Mesenchymal stem cell (in vitro differentiated cells and primary cell): ENCODE results near the gene CHMP1A.

ENCODE experiments used
- DNase-seq: peaks from one replicate; pipeline ENCODE4 v3.0.0-alpha.2; 2013
- H2AFZ ChIP-seq: one replicate; pipeline ENCODE4 v1.6.1; 2013; ENCODE audit warnings: low read depth, mild to moderate bottlenecking, control low read depth, inconsistent platforms, low read length, moderate library complexity
- H2AK5ac ChIP-seq: 2 replicates; pipeline ENCODE4 v1.6.1; 2013; ENCODE audit warnings: low read length, moderate library complexity, mild to moderate bottlenecking, inconsistent platforms; ENCODE audit not compliant: severe bottlenecking
- H2BK120ac ChIP-seq: one replicate; pipeline ENCODE4 v1.6.1; 2013; ENCODE audit warnings: low read depth, mild to moderate bottlenecking, inconsistent platforms, low read length, moderate library complexity
- H2BK12ac ChIP-seq, 2 experiments: one replicate each; pipeline ENCODE4 v1.6.1; 2013; ENCODE audit warnings: inconsistent platforms in 2 of 2, low read length in 2 of 2, mild to moderate bottlenecking in 2 of 2, moderate library complexity in 2 of 2, control low read depth in 1 of 2
- H2BK15ac ChIP-seq: one replicate; pipeline ENCODE4 v1.6.1; 2013; ENCODE audit warnings: mild to moderate bottlenecking, low read depth, inconsistent platforms; ENCODE audit not compliant: poor library complexity, severe bottlenecking
- H2BK5ac ChIP-seq: 2 replicates; pipeline ENCODE4 v1.6.1; 2013; ENCODE audit warnings: low read depth, mild to moderate bottlenecking, low read length, control low read depth, inconsistent platforms; ENCODE audit not compliant: poor library complexity, severe bottlenecking
- H3K14ac ChIP-seq, 2 experiments: one replicate each; pipeline ENCODE4 v1.6.1; 2013; ENCODE audit warnings: inconsistent platforms in 2 of 2, low read length in 2 of 2, control low read depth in 1 of 2, mild to moderate bottlenecking in 1 of 2, moderate library complexity in 1 of 2
- H3K18ac ChIP-seq, 2 experiments: one replicate each; pipeline ENCODE4 v1.6.1; 2013; ENCODE audit warnings: inconsistent platforms in 2 of 2, low read length in 2 of 2, control low read depth in 1 of 2, low read depth in 1 of 2, mild to moderate bottlenecking in 1 of 2
- H3K23ac ChIP-seq, 2 experiments: one replicate each; pipeline ENCODE4 v1.6.1; 2013; ENCODE audit warnings: inconsistent platforms in 2 of 2, low read length in 2 of 2, mild to moderate bottlenecking in 2 of 2, moderate library complexity in 2 of 2, control low read depth in 1 of 2
- H3K27ac ChIP-seq: 2 replicates; pipeline ENCODE4 v1.5.1; 2013; ENCODE audit warnings: mild to moderate bottlenecking, moderate library complexity, low read length, control low read depth, inconsistent platforms; ENCODE audit not compliant: poor library complexity, severe bottlenecking
- H3K27me3 ChIP-seq, 2 experiments: 2 replicates each; pipeline versions ENCODE4 v1.6.1 to v1.7.0; 2013; ENCODE audit warnings: low read length in 2 of 2, mild to moderate bottlenecking in 2 of 2, moderate library complexity in 2 of 2, control low read depth in 1 of 2, inconsistent platforms in 1 of 2; ENCODE audit not compliant: control insufficient read depth in 1 of 2, insufficient read depth in 1 of 2
- H3K36me3 ChIP-seq, 2 experiments: 2 replicates each; pipeline versions ENCODE4 v1.6.1 to v1.7.0; 2013; ENCODE audit warnings: low read length in 2 of 2, control low read depth in 1 of 2, inconsistent platforms in 1 of 2, low read depth in 1 of 2, mild to moderate bottlenecking in 1 of 2; ENCODE audit not compliant: insufficient read depth in 2 of 2, control insufficient read depth in 1 of 2
- H3K4ac ChIP-seq, 2 experiments: one replicate each; pipeline ENCODE4 v1.6.1; 2013; ENCODE audit warnings: inconsistent platforms in 2 of 2, low read length in 2 of 2, mild to moderate bottlenecking in 2 of 2, moderate library complexity in 2 of 2, control low read depth in 1 of 2, low read depth in 1 of 2
- H3K4me1 ChIP-seq: 2 replicates; pipeline ENCODE4 v1.6.1; 2013; ENCODE audit warnings: low read depth, low read length, control low read depth; ENCODE audit not compliant: control insufficient read depth, insufficient read depth
- H3K4me2 ChIP-seq: 2 replicates; pipeline ENCODE4 v1.6.1; 2013; ENCODE audit warnings: low read length, mild to moderate bottlenecking, inconsistent platforms; ENCODE audit not compliant: poor library complexity, severe bottlenecking
- H3K4me3 ChIP-seq, 2 experiments: 2 replicates each; pipeline versions ENCODE4 v1.5.1 to v1.7.0; 2013; ENCODE audit warnings: low read length in 2 of 2, mild to moderate bottlenecking in 2 of 2, control low read depth in 1 of 2, low read depth in 1 of 2; ENCODE audit not compliant: insufficient read depth in 1 of 2
- H3K79me1 ChIP-seq: replicated peaks from 2 replicates; pipeline ENCODE4 v1.6.1; 2013; ENCODE audit warnings: mild to moderate bottlenecking, control low read depth, low read length, inconsistent platforms; ENCODE audit not compliant: poor library complexity, severe bottlenecking
- H3K9ac ChIP-seq: 2 replicates; pipeline ENCODE4 v1.7.0; 2013; ENCODE audit warnings: mild to moderate bottlenecking, low read length, moderate library complexity
- H3K9me3 ChIP-seq: 2 replicates; pipeline ENCODE4 v1.7.0; 2013; ENCODE audit warnings: mild to moderate bottlenecking, low read length; ENCODE audit not compliant: control insufficient read depth
- H4K8ac ChIP-seq: one replicate; pipeline ENCODE4 v1.6.1; 2013; ENCODE audit warnings: inconsistent platforms, mild to moderate bottlenecking, low read length, moderate library complexity
- H4K91ac ChIP-seq: one replicate; pipeline ENCODE4 v1.6.1; 2013; ENCODE audit warnings: mild to moderate bottlenecking, low read length, inconsistent platforms
- WGBS: methylation state at CpG from one replicate; pipeline ENCODE4 v1.1.7; 2013; ENCODE audit warnings: mixed read lengths; 5-methylcytosine and 5-hydroxymethylcytosine counted together

CHMP1A gene

GRCh38 chr16:89617036-89617435 is 40.5 kb downstream of the CHMP1A start:
- Histone ChIP-seq H4K91ac (no peak overlapping the region), H3K4ac (no peak overlapping the region), H2BK5ac (no peak overlapping the region), H3K14ac (no peak overlapping the region), H4K8ac (no peak overlapping the region), H3K4me1 (peaks cover 26% of the 10 kb centered on the region), H2AFZ (no peak overlapping the region), H3K79me1 (no peaks in the 10 kb centered on the region), H2BK12ac (no peak overlapping the region), H2BK15ac (no peak overlapping the region), H2BK120ac (no peak overlapping the region), H3K9ac (no peak overlapping the region), H3K4me2 (no peak overlapping the region), H3K23ac (no peak overlapping the region), H3K27me3 (peaks cover 20 to 69% of the 10 kb centered on the region in 2 experiments), H3K18ac (no peak overlapping the region), H3K27ac (no peak overlapping the region), H3K4me3 (no peak overlapping the region), H3K9me3 (no peaks in the 10 kb centered on the region), H3K36me3 (no peaks in the 10 kb centered on the region), H2AK5ac (no peak overlapping the region)
- DNase-seq: no peak
- 74% methylated on average over 6 of the region's 6 CpGs for WGBS

GRCh38 chr16:89616623-89617022 is 40.9 kb downstream of the CHMP1A start:
- Histone ChIP-seq H3K9ac (no peak overlapping the region), H3K27ac (no peak overlapping the region), H3K4me3 (no peak overlapping the region), H4K8ac (no peak overlapping the region), H3K4me2 (no peak overlapping the region), H3K18ac (no peak overlapping the region), H3K23ac (no peak overlapping the region), H3K14ac (no peak overlapping the region), H3K27me3 (peaks cover 16 to 65% of the 10 kb centered on the region in 2 experiments), H3K79me1 (no peaks in the 10 kb centered on the region), H3K36me3 (no peaks in the 10 kb centered on the region), H4K91ac (no peak overlapping the region), H3K4me1 (peaks cover 22% of the 10 kb centered on the region), H2AK5ac (no peak overlapping the region), H2BK15ac (no peak overlapping the region), H3K4ac (peak overlapping the region in 1 of 2 experiments; percentile 20), H2BK5ac (no peak overlapping the region), H3K9me3 (no peaks in the 10 kb centered on the region), H2AFZ (no peak overlapping the region), H2BK12ac (no peak overlapping the region), H2BK120ac (no peak overlapping the region)
- 89% methylated on average over 20 of the region's 20 CpGs for WGBS
- DNase-seq: no peak

GRCh38 chr16:89615596-89616090 is 41.9 kb downstream of the CHMP1A start:
- no peak overlapping the region for H3K23ac ChIP-seq
- H4K91ac ChIP-seq: no peak overlapping the region
- WGBS: 61% methylated on average over 13 of the region's 17 CpGs
- no peaks in the 10 kb centered on the region for H3K9me3 ChIP-seq
- H3K36me3 ChIP-seq: no peaks in the 10 kb centered on the region
- H4K8ac ChIP-seq: no peak overlapping the region
- peaks cover 16% of the 10 kb centered on the region for H3K4me1 ChIP-seq
- H3K27ac ChIP-seq: no peak overlapping the region
- no peak overlapping the region for H3K4me2 ChIP-seq
- H3K18ac ChIP-seq: no peak overlapping the region
- peaks cover 8 to 55% of the 10 kb centered on the region in 2 experiments for H3K27me3 ChIP-seq
- no peak for DNase-seq
- no peak overlapping the region for H2AK5ac ChIP-seq
- H3K9ac ChIP-seq: no peak overlapping the region
- H3K14ac ChIP-seq: no peak overlapping the region
- no peaks in the 10 kb centered on the region for H3K79me1 ChIP-seq
- H2BK12ac ChIP-seq: no peak overlapping the region
- H3K4ac ChIP-seq: no peak overlapping the region
- no peak overlapping the region for H2BK120ac ChIP-seq
- no peak overlapping the region for H3K4me3 ChIP-seq
- H2BK5ac ChIP-seq: no peak overlapping the region
- H2BK15ac ChIP-seq: no peak overlapping the region
- no peak overlapping the region for H2AFZ ChIP-seq

DNA sequence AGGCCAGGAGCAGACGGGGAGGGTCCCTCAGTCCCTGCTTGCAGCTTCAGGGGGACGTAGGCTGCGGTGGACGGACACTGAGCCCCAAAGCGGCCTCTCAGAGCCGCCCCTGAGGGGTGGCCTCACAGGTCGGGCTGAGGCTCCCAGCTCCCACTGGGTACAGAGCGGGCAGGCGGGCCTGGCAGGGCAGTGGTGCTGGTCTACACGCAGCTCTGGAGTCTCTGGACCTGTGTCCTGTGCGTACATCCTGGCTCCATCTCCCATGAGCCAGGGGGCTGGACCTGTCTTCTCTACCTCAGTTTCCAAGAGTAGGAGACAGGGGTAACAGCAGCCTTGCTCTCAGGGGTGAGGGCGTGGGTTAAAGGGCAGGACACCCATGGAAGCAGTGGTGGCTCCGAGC is 42.3 kb downstream of the CHMP1A start:
- Histone ChIP-seq H4K8ac (no peak overlapping the region), H3K4me2 (no peak overlapping the region), H2AFZ (no peak overlapping the region), H3K18ac (no peak overlapping the region), H4K91ac (no peak overlapping the region), H3K36me3 (no peaks in the 10 kb centered on the region), H2BK12ac (no peak overlapping the region), H3K79me1 (no peaks in the 10 kb centered on the region), H2BK5ac (no peak overlapping the region), H3K27ac (no peak overlapping the region), H3K23ac (no peak overlapping the region), H2AK5ac (no peak overlapping the region), H3K27me3 (peaks cover 3 to 51% of the 10 kb centered on the region in 2 experiments), H3K4ac (no peak overlapping the region), H3K9me3 (no peaks in the 10 kb centered on the region), H3K4me3 (no peak overlapping the region), H3K9ac (no peak overlapping the region), H2BK15ac (no peak overlapping the region), H2BK120ac (no peak overlapping the region), H3K4me1 (peaks cover 15% of the 10 kb centered on the region), H3K14ac (no peak overlapping the region)
- no peak for DNase-seq
- WGBS: 84% methylated on average over 13 of the region's 13 CpGs
